ENCODE results near the gene CCDC102A.
A peak's percentile ranks its signal among the peaks of the same experiment; 100 is the strongest.

CCDC102A gene

GRCh38 chr16:57493767-57494166 is 42.6 kb downstream of the CCDC102A start:
- ChIA-PET POLR2A (no interaction called here), CTCF (interaction anchor here (0.9 kb wide), 1 partner anchor 75 kb away, joined by 3 read pairs; no protein-coding TSS in a partner anchor)
- H3K27ac ChIP-seq (ENCODE audit: extremely low read depth, low read depth, low read length) = no peak overlapping the region
- no peaks in the 10 kb centered on the region for H3K4me1 ChIP-seq (ENCODE audit: control insufficient read depth, insufficient read depth, low read length)
- H3K4me3 ChIP-seq (ENCODE audit: low read depth, low read length) = no peak overlapping the region
- H3K9me3 ChIP-seq (ENCODE audit: control insufficient read depth, insufficient read depth, low read depth, low read length) = no peaks in the 10 kb centered on the region
- H3K36me3 ChIP-seq (ENCODE audit: control insufficient read depth in 2 of 2, insufficient read depth in 1 of 2, low read length in 2 of 2) = no peaks in the 10 kb centered on the region
- TF ChIP-seq ZNF10 (tag by site-specific recombination; IDR thresholded peaks at IDR 0.05) (no peak), SCRT1 (tag by site-specific recombination; IDR thresholded peaks at IDR 0.05; ENCODE audit: borderline replicate concordance) (no peak), ZNF660 (tag by site-specific recombination; IDR thresholded peaks at IDR 0.05) (no peak), ZNF529 (tag by site-specific recombination; IDR thresholded peaks at IDR 0.05; ENCODE audit: insufficient replicate concordance) (no peak), HOXC10 (CRISPR knock-in tag; IDR thresholded peaks at IDR 0.05) (no peak), ZNF2 (tag by site-specific recombination; IDR thresholded peaks at IDR 0.05) (no peak), ZNF155 (tag by site-specific recombination; IDR thresholded peaks at IDR 0.05) (no peak), ZNF692 (tag by site-specific recombination; IDR thresholded peaks at IDR 0.05) (no peak), KLF17 (tag by site-specific recombination; IDR thresholded peaks at IDR 0.05) (no peak)
- TF ChIP-seq, protein P1, sequence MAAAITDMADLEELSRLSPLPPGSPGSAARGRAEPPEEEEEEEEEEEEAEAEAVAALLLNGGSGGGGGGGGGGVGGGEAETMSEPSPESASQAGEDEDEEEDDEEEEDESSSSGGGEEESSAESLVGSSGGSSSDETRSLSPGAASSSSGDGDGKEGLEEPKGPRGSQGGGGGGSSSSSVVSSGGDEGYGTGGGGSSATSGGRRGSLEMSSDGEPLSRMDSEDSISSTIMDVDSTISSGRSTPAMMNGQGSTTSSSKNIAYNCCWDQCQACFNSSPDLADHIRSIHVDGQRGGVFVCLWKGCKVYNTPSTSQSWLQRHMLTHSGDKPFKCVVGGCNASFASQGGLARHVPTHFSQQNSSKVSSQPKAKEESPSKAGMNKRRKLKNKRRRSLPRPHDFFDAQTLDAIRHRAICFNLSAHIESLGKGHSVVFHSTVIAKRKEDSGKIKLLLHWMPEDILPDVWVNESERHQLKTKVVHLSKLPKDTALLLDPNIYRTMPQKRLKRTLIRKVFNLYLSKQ (tag by site-specific recombination; IDR thresholded peaks at IDR 0.05; ENCODE audit: borderline replicate concordance) = no peak

DNA sequence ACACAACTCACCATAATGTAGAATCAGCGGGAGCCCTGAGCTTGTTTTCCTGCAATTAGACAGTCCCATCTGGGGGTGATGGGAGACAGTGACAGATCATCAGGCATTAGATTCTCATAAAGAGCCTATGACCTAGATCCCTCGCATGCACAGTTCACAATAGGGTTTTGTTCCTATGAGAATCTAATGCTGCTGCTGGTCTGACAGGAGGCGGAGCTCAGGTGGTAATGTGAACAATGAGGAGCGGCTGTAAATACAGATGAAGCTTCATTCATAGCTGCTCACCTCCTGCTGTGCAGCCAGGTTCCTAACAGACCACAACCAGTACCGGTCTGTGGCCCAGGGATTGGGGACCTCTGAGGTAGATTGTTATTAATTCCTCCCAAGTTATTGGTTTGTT is 47.1 kb downstream of the CCDC102A start:
- TF ChIP-seq ZNF202 (tag by site-specific recombination; IDR thresholded peaks at IDR 0.05; ENCODE audit: borderline replicate concordance) (no peak), ZNF610 (tag by site-specific recombination; IDR thresholded peaks at IDR 0.05; ENCODE audit: borderline replicate concordance) (peak; percentile 100)
- CTCF ChIA-PET = interaction anchor here (0.7 to 1.4 kb wide), 2 partner anchors 19 to 27 kb away, joined by 4 to 7 read pairs; partner anchors contain the start of gene POLR2C
- Histone ChIP-seq H3K36me3 (ENCODE audit: control insufficient read depth in 2 of 2, insufficient read depth in 1 of 2, low read length in 2 of 2) (no peaks in the 10 kb centered on the region), H3K4me1 (ENCODE audit: control insufficient read depth, insufficient read depth, low read length) (no peaks in the 10 kb centered on the region), H3K4me3 (ENCODE audit: low read depth, low read length) (no peak overlapping the region), H3K27ac (ENCODE audit: extremely low read depth, low read depth, low read length) (no peak overlapping the region), H3K9me3 (ENCODE audit: control insufficient read depth, insufficient read depth, low read depth, low read length) (no peaks in the 10 kb centered on the region)
- POLR2A ChIA-PET = interaction anchor here (0.6 to 1.2 kb wide), 3 partner anchors 27 to 366 kb away, joined by 3 to 12 read pairs (median 3); partner anchors contain the start of gene POLR2C

GRCh38 chr16:57486858-57487834 is 49.2 kb downstream of the CCDC102A start:
- Histone ChIP-seq H3K4me3 (ENCODE audit: low read depth, low read length) (no peak overlapping the region), H3K4me1 (ENCODE audit: control insufficient read depth, insufficient read depth, low read length) (no peaks in the 10 kb centered on the region), H3K36me3 (ENCODE audit: control insufficient read depth in 2 of 2, insufficient read depth in 1 of 2, low read length in 2 of 2) (no peaks in the 10 kb centered on the region), H3K9me3 (ENCODE audit: control insufficient read depth, insufficient read depth, low read depth, low read length) (no peaks in the 10 kb centered on the region), H3K27ac (ENCODE audit: extremely low read depth, low read depth, low read length) (no peak overlapping the region; the same call in 1 of the 2 replicates)
- POLR2A ChIA-PET = interaction anchor here (1.1 kb wide), 1 partner anchor 25 kb away, joined by 3 read pairs; no protein-coding TSS in a partner anchor
- CTCF ChIA-PET = interaction anchor here (0.5 to 1.8 kb wide), 4 partner anchors 24 to 414 kb away, joined by 3 to 4 read pairs (median 4); partner anchors contain the start of gene POLR2C
- TF ChIP-seq ZNF776 (tag by site-specific recombination; IDR thresholded peaks at IDR 0.05; ENCODE audit: borderline replicate concordance) = no peak
- 0 out of 2 replicates have a peak, but pooled peaks have one; percentile 0 for TF ChIP-seq PRDM10 (tag by site-specific recombination; IDR thresholded peaks at IDR 0.05)
- 0 out of 2 replicates have a peak, but pooled peaks have one; percentile 5 for TF ChIP-seq ZNF692 (tag by site-specific recombination; IDR thresholded peaks at IDR 0.05)
- 0 out of 2 replicates have a peak, but pooled peaks have one; percentile 8 for TF ChIP-seq KLF1 (tag by site-specific recombination; IDR thresholded peaks at IDR 0.05)
- TF ChIP-seq PATZ1 (tag by site-specific recombination; IDR thresholded peaks at IDR 0.05) = peak; percentile 53; the same call in 1 of the 2 replicates

All from HEK293 (cell line).